ENCODE results near the gene GIN1. TPM values are rescaled to one million over a fixed set of nuclear protein-coding genes. Genes with fewer than 3 reads are reported as not detected.

The GIN1 gene
- total and polyA plus RNA-seq, 8 donors, result 2.2 to 6.2 (median 3.6) TPM

GRCh38 chr5:103111468-103111867, 8.5 kb downstream of the GIN1 start:
- DNase-seq (no peak), ATAC-seq (peak in 2 of 4 donors; percentile 20 to 43)
- H3K27ac ChIP-seq, result no peak overlapping the region

GRCh38 chr5:103110403-103110802, 9.5 kb downstream of the GIN1 start:
- intact Hi-C loops (cut with DNase I), result no loop called here
- Histone ChIP-seq H3K27ac (no peak overlapping the region), H3K27me3 (no peaks in the 10 kb centered on the region), H3K4me3 (no peak overlapping the region), H3K4me1 (no peaks in the 10 kb centered on the region), H3K36me3 (no peaks in the 10 kb centered on the region), H3K9me3 (no peaks in the 10 kb centered on the region)
- 96 to 100% methylated on average over 2 of the region's 2 CpGs for WGBS, 2 donors
- FAIRE-seq (no peak), DNase-seq (no peak), ATAC-seq (no peak)
- TF ChIP-seq, protein P1, sequence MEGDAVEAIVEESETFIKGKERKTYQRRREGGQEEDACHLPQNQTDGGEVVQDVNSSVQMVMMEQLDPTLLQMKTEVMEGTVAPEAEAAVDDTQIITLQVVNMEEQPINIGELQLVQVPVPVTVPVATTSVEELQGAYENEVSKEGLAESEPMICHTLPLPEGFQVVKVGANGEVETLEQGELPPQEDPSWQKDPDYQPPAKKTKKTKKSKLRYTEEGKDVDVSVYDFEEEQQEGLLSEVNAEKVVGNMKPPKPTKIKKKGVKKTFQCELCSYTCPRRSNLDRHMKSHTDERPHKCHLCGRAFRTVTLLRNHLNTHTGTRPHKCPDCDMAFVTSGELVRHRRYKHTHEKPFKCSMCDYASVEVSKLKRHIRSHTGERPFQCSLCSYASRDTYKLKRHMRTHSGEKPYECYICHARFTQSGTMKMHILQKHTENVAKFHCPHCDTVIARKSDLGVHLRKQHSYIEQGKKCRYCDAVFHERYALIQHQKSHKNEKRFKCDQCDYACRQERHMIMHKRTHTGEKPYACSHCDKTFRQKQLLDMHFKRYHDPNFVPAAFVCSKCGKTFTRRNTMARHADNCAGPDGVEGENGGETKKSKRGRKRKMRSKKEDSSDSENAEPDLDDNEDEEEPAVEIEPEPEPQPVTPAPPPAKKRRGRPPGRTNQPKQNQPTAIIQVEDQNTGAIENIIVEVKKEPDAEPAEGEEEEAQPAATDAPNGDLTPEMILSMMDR (IDR thresholded peaks at IDR 0.05), result no peak

More at GRCh38 chr5:103111468-103111867, 8.5 kb downstream of the GIN1 start:
- TF ChIP-seq, protein P1 (IDR thresholded peaks at IDR 0.05), result no peak
- no peak overlapping the region for H3K4me3 ChIP-seq
- no peaks in the 10 kb centered on the region for H3K36me3 ChIP-seq
- intact Hi-C loops (cut with DNase I), result no loop called here
- WGBS, 2 donors, result 84 to 91% methylated on average over 2 of the region's 2 CpGs
- no peaks in the 10 kb centered on the region for H3K27me3 ChIP-seq
- peaks cover 0 to 2% (median 0%) of the 10 kb centered on the region in 3 donors for H3K4me1 ChIP-seq
- H3K9me3 ChIP-seq, result no peaks in the 10 kb centered on the region
- no peak for FAIRE-seq

DNA sequence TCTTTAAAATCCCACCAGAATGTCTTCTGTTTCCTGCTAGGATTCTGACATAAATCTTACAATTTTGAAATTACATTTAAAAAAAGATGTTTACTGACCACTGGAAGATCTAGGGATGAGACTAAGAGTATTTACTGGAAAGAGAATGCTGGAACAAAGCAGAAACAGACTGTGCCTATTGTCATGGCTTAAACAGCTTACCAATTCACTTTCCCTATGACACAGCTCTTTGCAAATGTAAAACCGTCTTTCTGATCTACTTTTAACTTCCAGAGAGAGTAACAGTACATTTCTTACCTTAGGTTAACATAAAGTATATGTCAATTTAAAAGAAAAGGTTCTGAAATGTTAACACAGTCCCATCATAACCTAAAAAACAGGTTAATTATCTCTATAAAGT, 10.7 kb downstream of the GIN1 start:
- Histone ChIP-seq H3K27me3 (no peaks in the 10 kb centered on the region), H3K4me3 (no peak overlapping the region), H3K4me1 (no peaks in the 10 kb centered on the region), H3K9me3 (no peaks in the 10 kb centered on the region), H3K36me3 (no peaks in the 10 kb centered on the region), H3K27ac (no peak overlapping the region)
- intact Hi-C loops (cut with DNase I), result no loop called here
- no peak for ATAC-seq
- no peak for FAIRE-seq
- TF ChIP-seq, protein P1 (IDR thresholded peaks at IDR 0.05), result no peak
- DNase-seq, result no peak
- WGBS, 2 donors, result 88 to 97% methylated on average over 1 of the region's 1 CpG

GRCh38 chr5:103108086-103108485, 11.9 kb downstream of the GIN1 start:
- 48 to 94% methylated on average over 2 of the region's 2 CpGs for WGBS, 2 donors
- FAIRE-seq, result no peak
- no peaks in the 10 kb centered on the region for H3K36me3 ChIP-seq
- TF ChIP-seq, protein P1 (IDR thresholded peaks at IDR 0.05), result no peak
- no peak overlapping the region for H3K27ac ChIP-seq
- no peaks in the 10 kb centered on the region for H3K4me1 ChIP-seq
- intact Hi-C loops (cut with DNase I), result no loop called here
- no peaks in the 10 kb centered on the region for H3K9me3 ChIP-seq
- no peak overlapping the region for H3K4me3 ChIP-seq
- DNase-seq, result no peak
- no peak for ATAC-seq
- no peaks in the 10 kb centered on the region for H3K27me3 ChIP-seq

- intact Hi-C loops (cut with DNase I), result no loop called here
- FAIRE-seq, result no peak
Measured at GRCh38 chr5:103102234-103102633, 17.7 kb downstream of the GIN1 start.

More at GRCh38 chr5:103102234-103102633, 17.7 kb downstream of the GIN1 start:
- H3K27me3 ChIP-seq, result no peaks in the 10 kb centered on the region
- H3K4me3 ChIP-seq, result no peak overlapping the region
- H3K36me3 ChIP-seq, result no peaks in the 10 kb centered on the region
- no peak overlapping the region for H3K27ac ChIP-seq
- ATAC-seq (no peak), DNase-seq (no peak)
- H3K4me1 ChIP-seq, result no peaks in the 10 kb centered on the region
- TF ChIP-seq, protein P1 (IDR thresholded peaks at IDR 0.05), result no peak
- no peaks in the 10 kb centered on the region for H3K9me3 ChIP-seq
- 11 to 36% methylated on average over 1 of the region's 1 CpG for WGBS, 2 donors
